ENCODE results near the gene RSAD1.

The RSAD1 gene

GRCh38 chr17:50478391-50479381, at the start of gene RSAD1:
TSS of gene RSAD1 (plus strand) at chr17:50478860. CDS start at chr17:50478885, 25 bp downstream.
- DNase-seq: peak; percentile 93

DNA sequence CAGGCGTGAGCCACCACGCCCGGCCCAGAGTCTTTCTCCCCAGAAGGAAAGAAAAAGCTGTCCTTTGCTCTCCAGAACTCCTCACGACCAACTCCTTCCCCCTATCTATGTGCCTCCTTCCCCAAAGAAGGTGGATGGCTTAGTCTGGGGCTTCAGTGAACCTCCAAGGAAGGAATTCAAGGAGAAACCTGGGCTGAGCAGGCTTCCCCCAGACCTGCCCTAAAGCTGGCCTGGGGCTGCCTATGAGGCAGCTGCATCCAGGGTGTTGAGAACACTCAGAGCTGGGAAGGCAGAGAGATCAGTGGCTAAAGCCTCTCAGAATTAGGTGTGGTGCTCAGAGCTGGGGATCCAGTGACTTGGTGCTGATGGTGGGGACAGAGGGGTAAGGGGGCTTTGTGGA, 48.9 kb upstream of the RSAD1 start:
- no peak for DNase-seq

DNA sequence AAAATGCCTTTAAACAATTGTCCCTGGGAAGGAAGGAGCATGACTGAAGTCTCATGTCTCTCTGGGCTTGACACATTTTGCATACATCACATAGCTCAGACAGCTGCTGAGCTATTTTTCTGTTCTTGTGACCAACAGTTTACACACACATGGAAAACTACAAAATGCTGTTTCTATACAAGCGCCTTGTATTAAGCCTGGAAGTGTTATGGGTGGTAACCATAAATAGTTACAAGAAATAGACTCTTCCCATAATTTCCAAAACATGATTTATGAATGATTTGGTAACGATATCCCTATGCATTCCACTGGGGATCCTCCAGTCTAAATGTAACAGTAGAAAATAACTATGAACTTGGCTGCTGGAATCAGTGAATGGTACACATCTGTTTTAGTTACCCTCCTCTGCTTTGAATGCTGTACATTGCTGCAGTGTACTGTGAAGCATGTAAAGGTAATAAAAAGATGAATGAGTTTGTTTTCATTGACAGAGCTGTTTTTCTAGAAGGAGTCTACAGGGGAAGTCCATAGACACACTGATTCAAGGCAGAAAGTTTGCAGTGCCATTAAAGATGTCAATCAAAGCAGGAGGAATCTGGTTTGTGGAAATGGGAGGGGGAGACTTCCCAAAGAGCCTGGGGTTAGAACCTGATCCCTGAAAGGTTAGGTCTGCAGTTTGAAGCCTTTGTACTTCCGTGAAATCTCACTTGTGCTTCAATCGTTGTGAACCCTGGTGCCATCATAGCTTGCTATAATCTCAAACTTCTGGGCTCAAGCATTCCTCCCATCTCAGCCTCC, 47.6 kb upstream of the RSAD1 start:
- no peak for DNase-seq

DNA sequence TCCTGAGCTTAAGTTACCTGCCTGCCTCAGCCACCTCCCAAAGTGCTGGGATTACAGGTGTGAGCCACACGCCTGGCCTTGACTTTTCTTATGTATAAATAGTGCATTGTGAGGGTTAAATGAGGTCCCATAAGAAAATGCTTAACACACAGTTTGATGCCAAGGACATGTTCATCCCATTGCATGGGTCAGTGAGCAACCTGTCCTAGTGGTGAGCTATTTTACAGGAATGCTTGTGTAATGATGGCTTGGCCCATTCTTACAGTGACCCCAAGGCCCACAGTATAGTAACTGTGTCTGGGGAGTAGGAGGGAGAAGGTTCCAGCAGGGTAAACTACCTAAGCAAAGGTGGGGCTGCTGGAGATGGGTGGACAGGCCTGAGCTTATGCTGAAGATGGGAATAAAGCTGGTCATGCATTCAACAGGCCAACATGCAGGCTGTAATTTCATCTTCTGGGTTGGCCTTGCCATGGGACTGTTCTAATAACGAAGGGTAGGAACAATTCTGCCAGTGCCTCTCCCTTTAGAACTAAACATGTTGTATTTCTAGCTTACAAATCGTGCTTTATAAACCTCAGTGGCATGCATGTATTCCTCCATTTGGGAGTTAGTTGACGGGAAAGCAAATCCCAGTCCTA, 46.4 kb upstream of the RSAD1 start:
- no peak for DNase-seq

GRCh38 chr17:50437409-50437808, 41.3 kb upstream of the RSAD1 start:
- DNase-seq: no peak

GRCh38 chr17:50439008-50439407, 39.7 kb upstream of the RSAD1 start:
- DNase-seq: no peak

DNA sequence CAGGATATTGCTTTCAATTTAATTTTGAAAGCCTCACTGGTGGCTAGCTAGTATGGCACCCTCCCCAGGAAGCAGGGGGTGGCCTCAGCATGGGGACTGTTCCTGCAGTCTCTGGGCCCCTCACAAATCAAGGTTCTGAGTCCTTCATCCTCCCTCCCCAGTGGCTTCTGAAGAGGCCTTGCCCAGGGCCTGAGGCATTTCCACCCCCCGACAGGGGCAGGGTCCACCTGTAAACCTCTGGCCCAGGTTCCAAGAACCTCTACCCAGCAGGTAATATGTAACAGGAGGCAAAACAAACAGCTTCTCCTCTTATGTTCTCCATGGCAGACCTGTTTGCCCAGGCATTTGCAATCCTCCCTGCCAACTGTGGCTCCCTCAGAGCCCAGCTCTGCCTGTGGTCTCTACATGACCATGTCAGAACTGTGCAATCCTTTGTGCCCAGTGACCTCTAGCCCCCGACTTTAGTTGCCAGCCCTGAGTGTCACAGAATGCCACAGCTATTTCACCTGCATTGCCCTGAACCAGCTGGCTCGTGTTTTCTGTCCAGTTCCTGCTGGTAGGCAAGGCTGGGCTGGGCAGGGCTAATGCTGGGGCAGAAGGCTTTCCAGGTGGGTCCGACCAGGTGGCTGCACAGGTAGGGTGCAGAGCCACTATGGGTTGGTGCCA, 38.4 kb upstream of the RSAD1 start:
- DNase-seq: no peak

GRCh38 chr17:50440838-50441829, 37.5 kb upstream of the RSAD1 start:
- DNase-seq: no peak

DNA sequence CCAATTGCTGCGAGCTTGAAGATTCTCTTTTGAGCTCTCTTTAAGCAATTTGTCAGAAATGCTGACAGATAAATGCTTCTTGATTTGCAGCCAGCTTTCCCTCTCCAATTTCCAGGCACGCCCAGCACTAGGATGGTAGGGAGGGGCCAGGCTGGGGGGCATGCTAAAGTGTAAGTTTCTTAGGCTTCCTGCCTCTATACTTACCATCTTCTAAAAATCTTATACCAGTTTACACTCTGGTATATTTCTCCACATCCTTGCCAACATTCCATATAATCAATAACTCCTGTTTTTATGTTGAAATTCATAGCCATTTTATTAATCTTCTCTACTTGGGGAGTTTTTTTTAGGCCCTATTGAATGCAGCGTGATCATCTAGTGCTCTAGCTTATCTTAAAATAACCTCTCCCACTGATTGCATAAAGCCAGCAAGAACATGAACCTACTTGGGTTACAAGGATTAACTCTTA, 35.1 kb upstream of the RSAD1 start:
- no peak for DNase-seq

GRCh38 chr17:50444841-50445715, 33.6 kb upstream of the RSAD1 start:
- DNase-seq: no peak

GRCh38 chr17:50445730-50446325, 32.8 kb upstream of the RSAD1 start:
- DNase-seq: no peak

GRCh38 chr17:50447870-50448595, 30.6 kb upstream of the RSAD1 start:
- DNase-seq: no peak

GRCh38 chr17:50448643-50449042, 30.0 kb upstream of the RSAD1 start:
- DNase-seq: no peak

GRCh38 chr17:50451943-50452629, 26.6 kb upstream of the RSAD1 start:
- no peak for DNase-seq

GRCh38 chr17:50452630-50453300, 25.9 kb upstream of the RSAD1 start:
- no peak for DNase-seq

DNA sequence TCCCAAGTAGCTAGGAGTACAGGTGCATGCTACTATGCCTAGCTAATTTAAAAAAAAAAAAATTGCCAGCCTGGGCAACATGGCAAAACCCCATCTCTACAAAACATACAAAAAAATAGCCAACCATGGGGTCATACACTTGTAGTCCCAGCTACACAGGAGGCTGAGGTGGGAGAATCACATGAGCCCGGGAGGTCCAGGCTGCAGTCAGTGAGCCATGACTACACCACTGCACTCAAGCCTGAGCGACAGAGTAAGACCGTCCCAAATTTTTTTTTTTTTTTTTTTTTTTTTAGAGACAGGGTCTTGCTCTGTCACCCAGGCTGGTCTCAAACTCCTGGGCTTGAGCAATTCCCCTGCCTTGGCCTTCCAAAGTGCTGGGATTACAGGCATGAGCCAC, 24.8 kb upstream of the RSAD1 start:
- no peak for DNase-seq

- no peak for DNase-seq
These were observed 21.0 kb upstream of the RSAD1 start for GRCh38 chr17:50457621-50458020.

DNA sequence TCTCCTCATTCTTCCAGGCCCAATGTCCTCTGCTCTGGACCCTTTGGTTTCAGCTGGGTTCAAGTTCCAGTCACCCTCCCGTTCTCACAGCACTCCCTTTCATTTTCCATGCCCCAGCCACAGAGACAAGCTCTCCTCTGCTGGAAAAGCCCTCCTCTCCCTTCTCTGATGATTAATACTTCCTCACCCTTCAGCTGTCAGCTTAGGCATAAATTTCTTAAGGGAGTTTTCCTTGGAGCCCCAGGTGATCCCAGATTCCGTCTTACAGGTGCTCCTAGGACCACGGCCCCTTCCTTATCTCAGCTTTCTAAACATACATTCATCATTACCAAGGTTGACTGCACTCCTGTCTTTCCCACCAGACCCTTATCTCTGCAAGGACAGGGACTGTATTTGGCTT, 20.4 kb upstream of the RSAD1 start:
- DNase-seq: no peak

Data from activated CD8-positive, alpha-beta memory T cell treated with anti-CD3 and anti-CD28 coated beads for 24 hours (primary cell).